Right atrium auricular region (tissue), 2 donors: Measurements from ENCODE around the gene MCFD2. TPM values are rescaled to one million over a fixed set of nuclear protein-coding genes. Genes with fewer than 3 reads are reported as not detected.

ENCODE experiments used
- DNase-seq: peaks from one replicate; pipeline ENCODE4 v3.0.0-alpha.2; 2019; ENCODE audit warnings: low spot score
- H3K27ac ChIP-seq, 2 donors: fragments of 200-600 bp; sonication (generic); 1 replicate in 1 of 2; 2 replicates in 1 of 2; pipeline ENCODE4 v1.5.1; 2016 to 2019
- H3K27me3 ChIP-seq, 2 donors: fragments of 200-600 bp; sonication (generic); one replicate each; pipeline versions ENCODE4 v1.5.1 to v1.6.0; 2017 to 2019
- H3K36me3 ChIP-seq: fragments of 200-600 bp; sonication (generic); one replicate; pipeline ENCODE4 v1.5.1; 2016
- H3K4me1 ChIP-seq, 2 donors: fragments of 200-600 bp; sonication (generic); one replicate each; pipeline versions ENCODE4 v1.5.1 to v1.6.0; 2017 to 2019
- H3K4me3 ChIP-seq, 2 donors: fragments of 200-600 bp; sonication (generic); 1 replicate in 1 of 2; 2 replicates in 1 of 2; pipeline ENCODE4 v1.5.1; 2017 to 2019; ENCODE audit warnings: mild to moderate bottlenecking in 1 of 2, moderate library complexity in 1 of 2
- H3K9me3 ChIP-seq, 2 donors: fragments of 200-600 bp; sonication (generic); one replicate each; pipeline ENCODE4 v1.5.1; 2019
- total RNA-seq, 2 donors: library from RNA; depleted of rRNA; stranded (reverse); fragments of >200 nt; gene quantifications; one replicate each; pipeline ENCODE4 v1.1.0, GENCODE V29; 2016
- TF ChIP-seq, protein P1 (sequence below), 2 donors: fragments of 200-600 bp; sonication (generic); IDR thresholded peaks; one replicate each; pipeline ENCODE4 v1.5.1; 2019; ENCODE audit warnings: antibody characterized with exemption in 2 of 2

Gene MCFD2
- total RNA-seq, 2 donors from 2014 or later, result 48.7 to 77.5 TPM

DNA sequence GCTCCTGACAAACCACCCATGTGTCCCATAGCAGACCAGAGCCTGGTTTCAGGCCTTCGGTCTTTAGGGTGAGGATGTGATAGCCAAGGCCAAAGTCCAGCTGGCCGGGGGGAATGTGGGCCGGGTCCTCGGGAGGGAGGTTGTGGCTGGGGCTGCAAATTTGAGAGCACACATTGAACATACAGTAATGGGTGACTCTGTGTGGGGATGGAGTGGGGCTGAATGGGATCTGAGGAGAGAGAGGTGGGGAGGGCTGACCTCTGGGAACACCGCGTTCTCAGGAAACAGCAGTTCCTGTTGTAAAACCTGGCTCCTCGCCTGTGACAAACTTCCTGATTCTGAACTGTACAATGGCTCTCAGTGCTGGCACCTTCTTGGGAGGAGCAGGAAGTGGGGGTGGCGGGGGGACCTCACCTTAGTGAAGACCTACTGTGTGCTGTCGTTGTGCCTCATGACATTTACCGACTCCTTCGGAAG lies 48.8 kb downstream of the MCFD2 start:
- peak overlapping the region; percentile 55 to 63 for H3K27ac ChIP-seq
- H3K36me3 ChIP-seq, result no peaks in the 10 kb centered on the region
- TF ChIP-seq, protein P1, sequence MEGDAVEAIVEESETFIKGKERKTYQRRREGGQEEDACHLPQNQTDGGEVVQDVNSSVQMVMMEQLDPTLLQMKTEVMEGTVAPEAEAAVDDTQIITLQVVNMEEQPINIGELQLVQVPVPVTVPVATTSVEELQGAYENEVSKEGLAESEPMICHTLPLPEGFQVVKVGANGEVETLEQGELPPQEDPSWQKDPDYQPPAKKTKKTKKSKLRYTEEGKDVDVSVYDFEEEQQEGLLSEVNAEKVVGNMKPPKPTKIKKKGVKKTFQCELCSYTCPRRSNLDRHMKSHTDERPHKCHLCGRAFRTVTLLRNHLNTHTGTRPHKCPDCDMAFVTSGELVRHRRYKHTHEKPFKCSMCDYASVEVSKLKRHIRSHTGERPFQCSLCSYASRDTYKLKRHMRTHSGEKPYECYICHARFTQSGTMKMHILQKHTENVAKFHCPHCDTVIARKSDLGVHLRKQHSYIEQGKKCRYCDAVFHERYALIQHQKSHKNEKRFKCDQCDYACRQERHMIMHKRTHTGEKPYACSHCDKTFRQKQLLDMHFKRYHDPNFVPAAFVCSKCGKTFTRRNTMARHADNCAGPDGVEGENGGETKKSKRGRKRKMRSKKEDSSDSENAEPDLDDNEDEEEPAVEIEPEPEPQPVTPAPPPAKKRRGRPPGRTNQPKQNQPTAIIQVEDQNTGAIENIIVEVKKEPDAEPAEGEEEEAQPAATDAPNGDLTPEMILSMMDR (IDR thresholded peaks at IDR 0.05), result no peak
- no peaks in the 10 kb centered on the region for H3K9me3 ChIP-seq
- H3K4me3 ChIP-seq, result no peak overlapping the region
- H3K4me1 ChIP-seq, result peaks cover 0 to 38% of the 10 kb centered on the region in 2 donors
- no peak for DNase-seq
- H3K27me3 ChIP-seq, result no peaks in the 10 kb centered on the region

DNA sequence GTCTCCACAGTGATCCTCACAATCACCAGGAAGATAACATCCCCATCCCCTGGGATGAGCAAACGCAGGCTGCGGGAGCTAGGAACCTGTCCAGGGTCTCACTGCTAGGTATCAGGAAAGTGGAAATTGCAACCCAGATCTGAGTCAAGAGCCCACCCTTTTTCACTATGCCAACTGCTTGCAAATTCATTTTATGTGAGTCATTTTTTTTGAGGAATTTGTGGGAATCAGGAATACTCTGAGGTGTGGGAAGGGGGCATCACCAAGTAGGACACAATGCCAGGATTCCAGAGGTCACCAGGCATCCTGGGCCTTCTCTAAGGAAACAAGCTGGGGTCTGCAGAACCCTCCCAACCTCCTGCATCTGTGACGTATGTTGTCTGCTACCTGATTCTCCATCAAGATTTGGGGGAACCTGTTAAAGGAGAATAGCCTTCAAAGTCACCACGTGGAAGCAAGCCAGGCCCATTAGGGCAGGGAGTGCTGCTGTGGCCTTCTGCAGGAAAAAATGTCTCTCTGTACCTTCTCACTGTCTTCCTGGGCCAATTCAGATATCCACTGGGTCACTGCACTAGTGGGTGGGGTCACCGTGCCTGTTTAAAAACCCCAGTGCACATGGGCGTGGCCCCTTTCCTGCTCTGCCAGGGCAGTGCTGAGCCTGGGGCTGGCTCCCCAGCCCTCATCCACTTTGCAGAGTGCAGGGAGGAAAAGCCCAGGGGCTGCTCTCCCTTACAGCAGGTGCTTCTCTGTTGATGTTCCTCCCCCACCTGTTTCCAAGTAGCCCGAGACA lies 50.2 kb downstream of the MCFD2 start:
- H3K9me3 ChIP-seq, result no peaks in the 10 kb centered on the region
- no peak overlapping the region for H3K4me3 ChIP-seq
- no peaks in the 10 kb centered on the region for H3K36me3 ChIP-seq
- H3K27ac ChIP-seq, result no peak overlapping the region
- DNase-seq, result no peak
- H3K4me1 ChIP-seq, result peaks cover 0 to 37% of the 10 kb centered on the region in 2 donors
- no peaks in the 10 kb centered on the region for H3K27me3 ChIP-seq
- TF ChIP-seq, protein P1 (IDR thresholded peaks at IDR 0.05), result no peak

DNA sequence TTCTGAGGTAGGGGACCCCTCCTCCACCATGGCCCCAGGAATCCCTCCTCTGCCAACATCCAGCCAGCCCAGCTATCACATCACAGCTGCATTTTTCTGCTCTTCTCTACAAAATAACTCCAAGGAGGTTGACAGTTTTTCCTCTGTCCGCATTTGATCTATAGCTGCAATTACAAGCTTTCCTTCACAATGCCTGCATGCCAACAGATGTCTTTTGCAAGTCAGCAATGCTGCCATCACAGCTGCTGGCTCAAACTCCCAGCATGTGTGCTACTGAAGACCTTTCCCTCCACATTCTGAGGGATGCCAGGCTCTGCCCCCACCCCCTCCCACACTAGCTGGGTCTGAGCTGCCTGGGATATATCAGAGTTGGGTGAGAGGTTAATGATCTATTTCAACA lies 51.7 kb downstream of the MCFD2 start:
- H3K4me3 ChIP-seq, result no peak overlapping the region
- TF ChIP-seq, protein P1 (IDR thresholded peaks at IDR 0.05), result no peak
- no peaks in the 10 kb centered on the region for H3K27me3 ChIP-seq
- DNase-seq, result no peak
- H3K27ac ChIP-seq, result no peak overlapping the region
- no peaks in the 10 kb centered on the region for H3K9me3 ChIP-seq
- peaks cover 0 to 22% of the 10 kb centered on the region in 2 donors for H3K4me1 ChIP-seq
- no peaks in the 10 kb centered on the region for H3K36me3 ChIP-seq

DNA sequence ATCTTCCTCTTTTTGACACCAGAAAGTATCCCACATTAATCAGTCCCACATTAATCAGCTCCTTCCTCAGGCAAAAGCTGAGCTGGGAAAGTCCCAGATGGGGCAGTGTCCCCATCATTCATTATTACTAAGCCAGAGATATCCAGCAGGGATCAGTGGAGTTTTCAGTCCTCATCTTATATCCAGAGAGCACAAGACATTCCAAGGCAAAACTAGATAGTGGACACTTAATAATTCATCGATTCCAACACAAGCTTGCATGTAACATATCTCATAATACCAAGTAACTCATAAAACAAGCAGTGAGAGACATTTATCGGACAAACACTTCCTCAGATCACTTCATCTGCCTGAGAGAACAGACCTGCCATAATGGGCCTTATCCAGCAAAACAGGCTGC lies 53.1 kb downstream of the MCFD2 start:
- DNase-seq, result no peak
- Histone ChIP-seq H3K27me3 (no peaks in the 10 kb centered on the region), H3K9me3 (no peaks in the 10 kb centered on the region), H3K4me3 (no peak overlapping the region), H3K27ac (no peak overlapping the region), H3K4me1 (peaks cover 0 to 22% of the 10 kb centered on the region in 2 donors), H3K36me3 (no peaks in the 10 kb centered on the region)
- TF ChIP-seq, protein P1 (IDR thresholded peaks at IDR 0.05), result no peak

GRCh38 chr2:46861916-46862315 lies 53.7 kb downstream of the MCFD2 start:
- DNase-seq, result no peak
- no peaks in the 10 kb centered on the region for H3K9me3 ChIP-seq
- TF ChIP-seq, protein P1 (IDR thresholded peaks at IDR 0.05), result no peak
- no peak overlapping the region for H3K4me3 ChIP-seq
- H3K27me3 ChIP-seq, result no peaks in the 10 kb centered on the region
- no peak overlapping the region for H3K27ac ChIP-seq
- peaks cover 0 to 19% of the 10 kb centered on the region in 2 donors for H3K4me1 ChIP-seq
- no peaks in the 10 kb centered on the region for H3K36me3 ChIP-seq
